ENCODE results near the gene MYO1D.

DNA sequence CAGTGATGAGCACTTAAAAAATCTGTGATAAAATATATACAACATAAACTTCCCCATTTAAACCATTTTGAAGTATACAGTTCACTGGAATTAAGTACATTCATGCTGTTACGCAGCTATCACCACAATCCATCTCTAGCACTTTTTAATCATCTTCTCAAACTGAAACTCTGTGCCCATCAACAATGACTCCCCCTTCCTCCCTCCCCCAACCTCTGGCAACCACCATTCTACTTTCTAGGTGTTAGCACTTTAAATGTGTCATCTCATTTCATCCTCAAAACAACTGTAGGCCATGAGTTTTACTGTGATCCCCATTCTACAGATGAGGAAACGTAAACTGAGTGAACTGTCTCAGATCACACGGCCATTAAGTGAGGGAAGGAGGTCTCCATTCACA is 37.3 kb upstream of the MYO1D start:
- TF ChIP-seq, protein P1, sequence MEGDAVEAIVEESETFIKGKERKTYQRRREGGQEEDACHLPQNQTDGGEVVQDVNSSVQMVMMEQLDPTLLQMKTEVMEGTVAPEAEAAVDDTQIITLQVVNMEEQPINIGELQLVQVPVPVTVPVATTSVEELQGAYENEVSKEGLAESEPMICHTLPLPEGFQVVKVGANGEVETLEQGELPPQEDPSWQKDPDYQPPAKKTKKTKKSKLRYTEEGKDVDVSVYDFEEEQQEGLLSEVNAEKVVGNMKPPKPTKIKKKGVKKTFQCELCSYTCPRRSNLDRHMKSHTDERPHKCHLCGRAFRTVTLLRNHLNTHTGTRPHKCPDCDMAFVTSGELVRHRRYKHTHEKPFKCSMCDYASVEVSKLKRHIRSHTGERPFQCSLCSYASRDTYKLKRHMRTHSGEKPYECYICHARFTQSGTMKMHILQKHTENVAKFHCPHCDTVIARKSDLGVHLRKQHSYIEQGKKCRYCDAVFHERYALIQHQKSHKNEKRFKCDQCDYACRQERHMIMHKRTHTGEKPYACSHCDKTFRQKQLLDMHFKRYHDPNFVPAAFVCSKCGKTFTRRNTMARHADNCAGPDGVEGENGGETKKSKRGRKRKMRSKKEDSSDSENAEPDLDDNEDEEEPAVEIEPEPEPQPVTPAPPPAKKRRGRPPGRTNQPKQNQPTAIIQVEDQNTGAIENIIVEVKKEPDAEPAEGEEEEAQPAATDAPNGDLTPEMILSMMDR (IDR thresholded peaks at IDR 0.05): no peak
- TF ChIP-seq POLR2AphosphoS5 (IDR thresholded peaks at IDR 0.05): no peak
- no peak for TF ChIP-seq POLR2A (IDR thresholded peaks at IDR 0.05)

All from suprapubic skin (tissue), 4 donors.